Ascending aorta (tissue), 2 donors: ENCODE data around the gene MT1A. TPM values are rescaled to one million over a fixed set of nuclear protein-coding genes. Genes with fewer than 3 reads are reported as not detected.

Experiments
- DNase-seq, 2 donors: peaks; one replicate each; pipeline ENCODE4 v3.0.0-alpha.2; 2019; ENCODE audit warnings: low spot score in 2 of 2
- H3K27ac ChIP-seq, 2 donors: fragments of 200-600 bp; sonication (generic); one replicate each; pipeline ENCODE4 v1.5.1; 2016 to 2017; ENCODE audit warnings: mild to moderate bottlenecking in 1 of 2
- H3K27me3 ChIP-seq: fragments of 200-600 bp; sonication (generic); one replicate; pipeline ENCODE4 v1.5.1; 2017
- H3K36me3 ChIP-seq, 2 donors: fragments of 200-600 bp; sonication (generic); one replicate each; pipeline ENCODE4 v1.5.1; 2016
- H3K4me1 ChIP-seq, 2 donors: fragments of 200-600 bp; sonication (generic); one replicate each; pipeline ENCODE4 v1.5.1; 2016 to 2017; ENCODE audit warnings: mild to moderate bottlenecking in 1 of 2
- H3K4me3 ChIP-seq, 2 donors: fragments of 200-600 bp; sonication (generic); one replicate each; pipeline ENCODE4 v1.5.1; 2016 to 2017; ENCODE audit warnings: mild to moderate bottlenecking in 1 of 2
- H3K9me3 ChIP-seq, 2 donors: fragments of 200-600 bp; sonication (generic); one replicate each; pipeline ENCODE4 v1.5.1; 2016
- CTCF ChIP-seq, 3 experiments: fragments of 200-600 bp in 2 of 3; fragments of 450-650 bp in 1 of 3; sonication (generic) in 2 of 3; IDR thresholded peaks; one replicate each; pipeline ENCODE4 v1.5.1; 2016 to 2019; ENCODE audit warnings: antibody characterized with exemption in 3 of 3, mild to moderate bottlenecking in 1 of 3, moderate library complexity in 1 of 3
- intact Hi-C: fragments of 100-400 bp; cut with DNase I; formaldehyde crosslinking; loops from one replicate; pipeline ENCODE4 v1.15.1; 2023
- total RNA-seq: library from RNA; depleted of rRNA; stranded (reverse); fragments of >200 nt; gene quantifications from one replicate; pipeline ENCODE4 v1.1.0, GENCODE V29; 2016

MT1A gene
- total RNA-seq = 183 TPM

GRCh38 chr16:56637814-56638750, at the start of gene MT1A:
Gene MT1A (plus strand): TSS chr16:56638666. CDS start chr16:56638739, 73 bp downstream.
- Histone ChIP-seq H3K9me3 (no peaks in the 10 kb centered on the region), H3K4me3 (peak within 1 kb of the TSS; percentile 60 to 64), H3K27me3 (no peaks in the 10 kb centered on the region), H3K4me1 (peaks cover 5 to 16% of the 10 kb centered on the region in 2 donors), H3K36me3 (no peaks in the 10 kb centered on the region), H3K27ac (peak within 1 kb of the TSS; percentile 72 to 82)
- intact Hi-C loops = loop anchor here (1.0 to 10.0 kb wide), 2 partner anchors 30 to 547 kb away; partner anchors contain the start of genes MT2A, PSME3IP1 and RSPRY1
- peak; percentile 50 to 91 for DNase-seq
- no peak for TF ChIP-seq CTCF (IDR thresholded peaks at IDR 0.05)

GRCh38 chr16:56588781-56589140, 49.7 kb upstream of the MT1A start:
- H3K4me3 ChIP-seq = peak overlapping the region; percentile 59 to 65
- no peaks in the 10 kb centered on the region for H3K36me3 ChIP-seq
- TF ChIP-seq CTCF (IDR thresholded peaks at IDR 0.05) = no peak
- peak in 1 of 2 donors; percentile 53 for DNase-seq
- H3K4me1 ChIP-seq = peaks cover 6 to 8% of the 10 kb centered on the region in 2 donors
- H3K9me3 ChIP-seq = no peaks in the 10 kb centered on the region
- intact Hi-C loops = no loop called here
- no peak overlapping the region for H3K27ac ChIP-seq
- H3K27me3 ChIP-seq = peaks cover 5% of the 10 kb centered on the region

GRCh38 chr16:56589141-56590039, 49.1 kb upstream of the MT1A start, which contains the start of gene MT3:
Gene MT3 (plus strand): TSS chr16:56589528. CDS start chr16:56589591, 63 bp downstream.
- H3K4me3 ChIP-seq = peak within 1 kb of the TSS; percentile 59 to 65
- H3K9me3 ChIP-seq = no peaks in the 10 kb centered on the region
- TF ChIP-seq CTCF (IDR thresholded peaks at IDR 0.05) = no peak
- no peak within 1 kb of the TSS for H3K27ac ChIP-seq
- no peaks in the 10 kb centered on the region for H3K36me3 ChIP-seq
- intact Hi-C loops = no loop called here
- H3K27me3 ChIP-seq = peaks cover 5% of the 10 kb centered on the region
- peak in 1 of 2 donors; percentile 49 for DNase-seq
- H3K4me1 ChIP-seq = peaks cover 6 to 8% of the 10 kb centered on the region in 2 donors

- peak in 1 of 2 donors; percentile 22 for DNase-seq
- Histone ChIP-seq H3K27me3 (peaks cover 5% of the 10 kb centered on the region), H3K4me3 (no peak overlapping the region), H3K27ac (no peak overlapping the region), H3K9me3 (no peaks in the 10 kb centered on the region), H3K4me1 (peaks cover 6 to 8% of the 10 kb centered on the region in 2 donors), H3K36me3 (no peaks in the 10 kb centered on the region)
- no peak for TF ChIP-seq CTCF (IDR thresholded peaks at IDR 0.05)
- intact Hi-C loops = no loop called here
These were observed 46.9 kb upstream of the MT1A start for GRCh38 chr16:56591377-56592060.
